GM12878 (cell line): ENCODE measurements around the gene PTPRB. TPM values are rescaled to one million over a fixed set of nuclear protein-coding genes. Genes with fewer than 3 reads are reported as not detected.

ENCODE experiments used
- ATAC-seq: fragments of 200-7000 bp; cut with Tn5 transposase; 3 replicates; pipeline ENCODE4 v1.9.1; 2020; ENCODE audit warnings: mild to moderate bottlenecking, moderate library complexity
- BruUV-seq: library from RNA; stranded (reverse); fragments of 400-500 nt; replicated peaks from 2 replicates; lab custom pipeline; 2021; lab: Mats Ljungman, UMichigan
- CTCF ChIA-PET: fragments of 300-600 bp; sonication (Branson Sonifier 250); formaldehyde crosslinking; extraction: SDS; loops from one replicate; lab custom pipeline; 2021; ENCODE audit warnings: inconsistent platforms; lab: Yijun Ruan, JAX
- POLR2A ChIA-PET: fragments of 350-600 bp; formaldehyde crosslinking; extraction: SDS; loops from one replicate; lab custom pipeline; 2021; ENCODE audit warnings: inconsistent platforms; lab: Charles Lee
- RAD21 ChIA-PET: fragments of 300-600 bp; sonication (Branson Sonifier 250); formaldehyde crosslinking; loops from one replicate; lab custom pipeline; 2023; ENCODE audit warnings: antibody characterized with exemption; ENCODE audit not compliant: unreplicated experiment; lab: Charles Lee
- SMC1A ChIA-PET: fragments of 300-600 bp; sonication (Branson Sonifier 250); formaldehyde crosslinking; loops from one replicate; lab custom pipeline; 2023; ENCODE audit not compliant: unreplicated experiment, uncharacterized antibody; lab: Charles Lee
- DNase-seq: peaks from one replicate; pipeline ENCODE4 v3.0.0-alpha.2; 2011; ENCODE audit warnings: low read depth, low spot score
- FAIRE-seq: peaks from 3 replicates; lab custom pipeline; 2011; peaks lifted over from hg19 to GRCh38; lab: Jason Lieb, UNC
- H2AFZ ChIP-seq: 2 replicates; pipeline ENCODE4 v1.6.0; 2011; ENCODE audit warnings: low read depth, low read length, control low read depth; ENCODE audit not compliant: control insufficient read depth
- H3K27ac ChIP-seq: 2 replicates; pipeline ENCODE4 v1.5.1; 2011; ENCODE audit warnings: control low read depth; ENCODE audit not compliant: control insufficient read depth, insufficient read depth
- H3K27me3 ChIP-seq, 2 experiments: replicated peaks in 1 of 2; 2 replicates each; pipeline versions ENCODE4 v1.6.0 to v1.6.1; 2011; ENCODE audit warnings: low read length in 1 of 2; ENCODE audit not compliant: control insufficient read depth in 2 of 2, insufficient read depth in 2 of 2
- H3K36me3 ChIP-seq, 2 experiments: 2 replicates each; pipeline ENCODE4 v1.5.1; 2011; ENCODE audit warnings: low read length in 1 of 2; ENCODE audit not compliant: control insufficient read depth in 2 of 2, insufficient read depth in 2 of 2
- H3K4me1 ChIP-seq: 2 replicates; pipeline ENCODE4 v1.6.1; 2011; ENCODE audit warnings: mild to moderate bottlenecking, low read length, moderate library complexity, mixed read lengths; ENCODE audit not compliant: control insufficient read depth, insufficient read depth
- H3K4me2 ChIP-seq: 2 replicates; pipeline ENCODE4 v1.6.0; 2011; ENCODE audit warnings: control low read depth; ENCODE audit not compliant: control insufficient read depth, insufficient read depth
- H3K4me3 ChIP-seq: fragments of 200-600 bp; sonication (generic); 2 replicates; pipeline ENCODE4 v1.5.1; 2016
- H3K79me2 ChIP-seq: 2 replicates; pipeline ENCODE4 v1.6.0; 2011; ENCODE audit warnings: low read length; ENCODE audit not compliant: control insufficient read depth, insufficient read depth
- H3K9ac ChIP-seq: 2 replicates; pipeline ENCODE4 v1.8.0; 2011; ENCODE audit warnings: low read length, control low read depth, mixed read lengths; ENCODE audit not compliant: control insufficient read depth, insufficient read depth
- H3K9me3 ChIP-seq: replicated peaks from 3 replicates; pipeline ENCODE4 v1.5.1; 2011; ENCODE audit warnings: mild to moderate bottlenecking, low read length; ENCODE audit not compliant: control insufficient read depth, insufficient read depth
- H4K20me1 ChIP-seq: 2 replicates; pipeline ENCODE4 v1.6.0; 2011; ENCODE audit not compliant: control insufficient read depth, insufficient read depth
- KDM1A ChIP-seq: fragments of 200-600 bp; sonication (generic); IDR thresholded peaks from 2 replicates; pipeline ENCODE4 v1.6.1; 2016; ENCODE audit warnings: borderline replicate concordance
- PML ChIP-seq: IDR thresholded peaks from 2 replicates; pipeline ENCODE4 v1.6.1; 2012; ENCODE audit warnings: low read length, inconsistent platforms
- RFX5 ChIP-seq: IDR thresholded peaks from 2 replicates; pipeline ENCODE4 v1.6.1; 2011; ENCODE audit warnings: low read depth, low read length, improper control_type of control experiment
- ZBTB40 ChIP-seq: fragments of 450-650 bp; IDR thresholded peaks from 2 replicates; pipeline ENCODE4 v1.6.1; 2016; ENCODE audit warnings: mild to moderate bottlenecking, moderate library complexity, borderline replicate concordance
- ZNF207 ChIP-seq: fragments of 450-650 bp; IDR thresholded peaks from 2 replicates; pipeline ENCODE4 v1.6.1; 2014; ENCODE audit warnings: antibody characterized with exemption, mild to moderate bottlenecking, borderline replicate concordance
- ZNF274 ChIP-seq: IDR thresholded peaks from one replicate; pipeline ENCODE4 v1.8.0; 2011; ENCODE audit not compliant: insufficient read length, insufficient read depth
- ZZZ3 ChIP-seq: IDR thresholded peaks from 2 replicates; pipeline ENCODE4 v1.6.1; 2011; ENCODE audit warnings: low read depth; ENCODE audit not compliant: control insufficient read depth, insufficient read length
- WGBS: methylation state at CpG from one replicate; pipeline ENCODE4 v1.1.6; 2016; ENCODE audit warnings: low lambda C conversion rate; ENCODE audit not compliant: insufficient replicate concordance, insufficient coverage; ENCODE audit errors: missing lambda C conversion rate; 5-methylcytosine and 5-hydroxymethylcytosine counted together
- in situ Hi-C: fragments of 300-500 bp; cut with MboI; formaldehyde crosslinking; loops from 9 replicates; pipeline ENCODE4 v1.14.3; 2018; ENCODE audit warnings: mixed read lengths
- intact Hi-C: fragments of 100-400 bp; cut with micrococcal nuclease; formaldehyde crosslinking; loops from one replicate; pipeline ENCODE4 v1.14.2; 2022; ENCODE audit not compliant: unreplicated experiment
- polyA plus RNA-seq, 11 experiments: library from polyadenylated mRNA; depleted of rRNA in 4 of 11; unstranded in 6 of 11; stranded (reverse) in 5 of 11; fragments of >200 nt; fragmentation: Nextera tagmentation in 4 of 11; fragmentation: Illumina TruSeq in 1 of 11; extraction: Ambion mirVana in 4 of 11; extraction: Trizol in 1 of 11; gene quantifications; 1 replicate in 1 of 11; 2 replicates in 10 of 11; pipeline versions ENCODE4 v1.2.1 to v1.2.3, GENCODE V29; 2011 to 2016; ENCODE audit warnings: inconsistent platforms in 2 of 11, missing spikeins in 2 of 11, low read depth in 1 of 11
- total RNA-seq, 4 experiments: library from RNA; depleted of rRNA in 3 of 4; stranded (reverse); fragments of >200 nt in 3 of 4; fragmentation: Illumina TruSeq in 1 of 4; extraction: Trizol in 1 of 4; gene quantifications; 2 replicates each; pipeline versions ENCODE4 v1.2.1 to v1.2.3, GENCODE V29; 2013 to 2021
- TF ChIP-seq, protein P1 (sequence below): fragments of 450-650 bp; IDR thresholded peaks from 2 replicates; pipeline ENCODE4 v1.6.1; 2017; ENCODE audit warnings: mild to moderate bottlenecking, low read depth, inconsistent platforms; ENCODE audit not compliant: poor library complexity, severe bottlenecking
- TF ChIP-seq, protein P2 (sequence below): IDR thresholded peaks from 2 replicates; pipeline ENCODE4 v1.6.1; 2012; ENCODE audit warnings: low read length, inconsistent platforms

Gene PTPRB
- total and polyA plus RNA-seq, 10 of the 15 experiments (the other 5 are each of a cell fraction or from before 2014, with no cell fraction given), result 0.03 to 0.35 (median 0.05) TPM

GRCh38 chr12:70557583-70558191 is 79.5 kb downstream of the PTPRB start:
- intact Hi-C loops, result no loop called here
- Histone ChIP-seq H4K20me1 (no peaks in the 10 kb centered on the region), H3K4me1 (no peaks in the 10 kb centered on the region), H3K4me3 (no peak overlapping the region), H3K9ac (no peak overlapping the region), H3K27me3 (no peaks in the 10 kb centered on the region), H3K27ac (no peak overlapping the region), H3K9me3 (no peaks in the 10 kb centered on the region), H3K4me2 (no peak overlapping the region), H3K79me2 (no peaks in the 10 kb centered on the region), H3K36me3 (no peaks in the 10 kb centered on the region), H2AFZ (no peak overlapping the region)
- ATAC-seq (no peak), DNase-seq (no peak), FAIRE-seq (no peak)
- no TSS peak for BruUV-seq
- in situ Hi-C loops, result no loop called here
- no peak for TF ChIP-seq RFX5
- TF ChIP-seq, protein P1, sequence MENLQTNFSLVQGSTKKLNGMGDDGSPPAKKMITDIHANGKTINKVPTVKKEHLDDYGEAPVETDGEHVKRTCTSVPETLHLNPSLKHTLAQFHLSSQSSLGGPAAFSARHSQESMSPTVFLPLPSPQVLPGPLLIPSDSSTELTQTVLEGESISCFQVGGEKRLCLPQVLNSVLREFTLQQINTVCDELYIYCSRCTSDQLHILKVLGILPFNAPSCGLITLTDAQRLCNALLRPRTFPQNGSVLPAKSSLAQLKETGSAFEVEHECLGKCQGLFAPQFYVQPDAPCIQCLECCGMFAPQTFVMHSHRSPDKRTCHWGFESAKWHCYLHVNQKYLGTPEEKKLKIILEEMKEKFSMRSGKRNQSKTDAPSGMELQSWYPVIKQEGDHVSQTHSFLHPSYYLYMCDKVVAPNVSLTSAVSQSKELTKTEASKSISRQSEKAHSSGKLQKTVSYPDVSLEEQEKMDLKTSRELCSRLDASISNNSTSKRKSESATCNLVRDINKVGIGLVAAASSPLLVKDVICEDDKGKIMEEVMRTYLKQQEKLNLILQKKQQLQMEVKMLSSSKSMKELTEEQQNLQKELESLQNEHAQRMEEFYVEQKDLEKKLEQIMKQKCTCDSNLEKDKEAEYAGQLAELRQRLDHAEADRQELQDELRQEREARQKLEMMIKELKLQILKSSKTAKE, result no peak
- TF ChIP-seq ZNF274, result no peak
- no peak for TF ChIP-seq ZBTB40
- no peak for TF ChIP-seq KDM1A
- TF ChIP-seq PML, result no peak
- no peak for TF ChIP-seq ZNF207
- TF ChIP-seq ZZZ3, result no peak
- TF ChIP-seq, protein P2, sequence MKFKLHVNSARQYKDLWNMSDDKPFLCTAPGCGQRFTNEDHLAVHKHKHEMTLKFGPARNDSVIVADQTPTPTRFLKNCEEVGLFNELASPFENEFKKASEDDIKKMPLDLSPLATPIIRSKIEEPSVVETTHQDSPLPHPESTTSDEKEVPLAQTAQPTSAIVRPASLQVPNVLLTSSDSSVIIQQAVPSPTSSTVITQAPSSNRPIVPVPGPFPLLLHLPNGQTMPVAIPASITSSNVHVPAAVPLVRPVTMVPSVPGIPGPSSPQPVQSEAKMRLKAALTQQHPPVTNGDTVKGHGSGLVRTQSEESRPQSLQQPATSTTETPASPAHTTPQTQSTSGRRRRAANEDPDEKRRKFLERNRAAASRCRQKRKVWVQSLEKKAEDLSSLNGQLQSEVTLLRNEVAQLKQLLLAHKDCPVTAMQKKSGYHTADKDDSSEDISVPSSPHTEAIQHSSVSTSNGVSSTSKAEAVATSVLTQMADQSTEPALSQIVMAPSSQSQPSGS, result no peak
- POLR2A ChIA-PET, result interaction anchor here (1.0 kb wide), 1 partner anchor 15 kb away, joined by 3 read pairs; no protein-coding TSS in a partner anchor
- SMC1A ChIA-PET, result no interaction called here
- CTCF ChIA-PET, result no interaction called here
- WGBS, result 73% methylated on average over 4 of the region's 4 CpGs
- RAD21 ChIA-PET, result interaction anchor here (0.5 kb wide), 1 partner anchor 22 kb away, joined by 4 read pairs; no protein-coding TSS in a partner anchor
